Middle frontal gyrus (tissue), 1 donor: ENCODE results near the gene LMLN.
"Not testable (repeated sequence)": the region's sequence is repeated elsewhere in the genome, so short reads cannot be mapped to it uniquely, and the experiment has no call there.

ENCODE experiments used
- DNase-seq: peaks from one replicate; pipeline ENCODE4 v3.0.0-alpha.2; 2015; ENCODE audit warnings: low spot score; ENCODE audit errors: extremely low spot score

Gene LMLN

DNA sequence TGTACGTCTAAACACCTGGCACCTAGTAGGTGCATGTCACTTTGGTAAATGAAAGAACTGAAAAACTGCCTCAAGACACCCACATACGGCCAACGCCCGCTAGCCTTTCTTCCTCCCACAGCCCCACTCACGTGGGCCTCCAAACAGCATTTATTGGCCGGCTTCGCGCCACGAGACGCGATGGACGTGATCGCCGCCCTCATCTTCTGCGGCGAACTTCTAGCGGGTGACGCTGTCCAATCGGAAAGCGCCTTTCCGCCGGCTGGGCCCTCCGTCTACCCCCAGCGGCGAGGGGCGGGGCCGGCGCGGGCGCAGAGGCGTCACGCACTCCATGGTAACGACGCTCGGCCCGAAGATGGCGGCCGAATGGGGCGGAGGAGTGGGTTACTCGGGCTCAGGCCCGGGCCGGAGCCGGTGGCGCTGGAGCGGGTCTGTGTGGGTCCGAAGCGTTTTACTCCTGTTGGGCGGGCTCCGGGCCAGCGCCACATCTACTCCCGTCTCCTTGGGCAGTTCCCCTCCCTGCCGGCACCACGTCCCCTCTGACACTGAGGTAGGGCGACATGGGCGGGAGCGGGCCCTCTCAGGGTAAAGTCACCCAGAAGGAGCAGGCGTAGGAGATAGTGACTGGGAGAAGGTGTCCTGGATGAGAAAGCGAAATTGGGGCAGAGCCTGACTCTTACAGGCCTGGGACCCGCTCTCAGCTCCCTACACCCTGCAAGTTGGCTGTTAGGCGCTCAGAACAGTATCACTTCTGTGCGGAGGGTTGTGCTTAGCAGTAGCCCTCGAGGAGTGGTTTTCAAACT, at the start of gene LMLN:
Gene LMLN, plus strand, starts transcription at position 327 of the 803 bp plus-strand sequence. Its CDS starts 29 bp downstream, at position 356.
- DNase-seq, result peak; percentile 94

GRCh38 chr3:197912741-197913476, 47.1 kb upstream of the LMLN start:
- no peak for DNase-seq

DNA sequence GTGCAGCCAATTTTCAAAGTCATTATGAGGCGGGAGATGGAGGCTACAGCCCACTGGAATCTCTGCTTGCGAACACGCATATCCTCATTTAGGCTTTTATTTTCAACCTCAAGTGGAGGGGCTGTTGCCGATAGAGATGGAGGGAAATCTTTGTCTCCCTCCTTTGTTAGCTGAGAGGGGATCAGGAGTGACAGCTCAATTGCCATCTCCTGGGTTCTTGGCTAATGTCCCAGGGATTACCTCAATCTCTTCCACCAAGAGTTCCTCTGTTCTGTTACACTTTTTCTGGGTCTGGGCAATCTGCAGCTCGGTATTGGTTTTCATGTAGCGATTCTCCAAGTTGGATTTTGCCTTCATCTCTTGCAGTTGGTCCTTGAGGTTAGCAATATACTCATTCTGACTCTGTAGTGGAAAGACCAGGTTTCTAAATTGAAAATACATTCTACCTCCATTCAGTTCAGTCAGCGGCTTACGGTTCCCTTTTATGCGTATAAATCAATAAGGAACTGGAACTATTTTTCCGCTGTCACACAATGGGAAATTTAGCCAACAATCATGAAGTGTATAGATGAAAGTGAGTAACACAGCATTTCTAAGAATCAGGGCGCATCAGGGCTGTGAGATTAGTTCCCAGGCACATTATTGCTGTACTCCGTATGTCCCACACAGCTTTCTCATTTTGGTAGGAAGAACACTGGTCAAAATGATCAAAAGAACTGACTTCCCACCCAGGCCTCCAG, 46.2 kb upstream of the LMLN start:
- DNase-seq, result no peak

GRCh38 chr3:197921429-197922275, 38.4 kb upstream of the LMLN start:
- DNase-seq, result not testable (repeated sequence)

DNA sequence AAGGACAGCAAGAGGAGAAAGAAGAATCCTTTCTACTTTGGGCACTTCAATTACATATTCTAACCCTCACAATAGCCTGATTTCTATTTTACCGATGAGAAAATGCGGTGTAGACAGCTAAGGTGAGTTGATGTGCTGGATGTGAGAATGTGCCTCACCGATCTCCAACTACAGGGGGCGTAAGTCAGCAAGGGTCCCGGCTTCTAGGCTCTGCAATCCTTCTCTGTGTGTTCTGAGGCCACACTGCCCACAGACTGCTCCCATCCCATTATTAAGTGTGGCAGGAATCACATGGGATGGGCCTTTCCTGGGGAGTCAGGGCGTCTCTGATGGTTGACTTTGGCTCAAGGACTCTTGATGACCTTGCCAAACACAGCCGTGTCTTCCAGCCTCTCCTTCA, 33.6 kb upstream of the LMLN start:
- DNase-seq, result no peak

DNA sequence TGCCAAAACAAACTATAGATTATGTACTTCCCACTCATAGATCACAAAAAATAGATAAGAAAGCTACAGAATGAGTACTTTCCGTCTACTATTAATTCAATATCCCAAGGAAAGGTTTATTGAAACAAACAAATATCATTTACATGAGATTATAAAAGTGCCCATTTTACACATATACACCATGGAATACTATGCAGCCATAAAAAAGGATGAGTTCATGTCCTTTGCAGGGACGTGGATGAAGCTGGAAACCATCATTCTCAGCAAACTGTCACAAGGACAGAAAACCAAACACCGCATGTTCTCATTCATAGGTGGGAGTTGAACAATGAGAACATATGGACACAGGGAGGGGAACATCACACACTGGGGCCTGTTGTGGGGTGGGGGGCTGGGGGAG, 32.4 kb upstream of the LMLN start:
- not testable (repeated sequence) for DNase-seq

- DNase-seq, result no peak
These were observed 23.1 kb upstream of the LMLN start for GRCh38 chr3:197936819-197937384.

GRCh38 chr3:197940745-197941384, 19.2 kb upstream of the LMLN start:
- no peak for DNase-seq

DNA sequence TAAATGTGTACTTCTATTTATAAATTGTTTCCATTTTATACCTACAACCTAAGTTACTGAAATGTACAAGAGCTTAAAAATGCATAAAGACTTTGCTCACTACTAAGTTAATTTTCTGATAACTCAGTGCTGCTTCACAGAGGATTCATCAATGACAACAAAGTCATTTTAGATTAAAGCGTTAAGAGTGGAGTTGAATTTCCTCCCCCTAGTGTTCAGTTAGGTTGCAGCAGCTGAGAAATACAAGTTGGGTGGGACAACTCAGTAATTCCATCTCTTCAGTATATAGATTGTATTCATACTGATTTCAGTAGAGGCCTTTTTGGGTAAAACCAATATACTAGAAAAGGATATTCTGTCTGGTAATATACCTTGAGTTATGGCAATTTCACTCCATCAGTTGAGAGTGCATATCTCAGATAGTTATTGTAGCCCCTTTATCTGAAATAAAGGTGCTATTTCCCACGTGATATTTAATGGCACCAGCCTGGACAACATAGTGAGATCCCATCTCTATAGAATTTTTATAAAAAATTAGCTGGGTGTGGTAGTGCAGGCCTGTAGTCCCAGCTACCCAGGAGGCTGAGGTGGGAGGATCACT, 17.0 kb upstream of the LMLN start:
- DNase-seq, result no peak

- no peak for DNase-seq
These were observed 10.7 kb upstream of the LMLN start for GRCh38 chr3:197949191-197949777.

DNA sequence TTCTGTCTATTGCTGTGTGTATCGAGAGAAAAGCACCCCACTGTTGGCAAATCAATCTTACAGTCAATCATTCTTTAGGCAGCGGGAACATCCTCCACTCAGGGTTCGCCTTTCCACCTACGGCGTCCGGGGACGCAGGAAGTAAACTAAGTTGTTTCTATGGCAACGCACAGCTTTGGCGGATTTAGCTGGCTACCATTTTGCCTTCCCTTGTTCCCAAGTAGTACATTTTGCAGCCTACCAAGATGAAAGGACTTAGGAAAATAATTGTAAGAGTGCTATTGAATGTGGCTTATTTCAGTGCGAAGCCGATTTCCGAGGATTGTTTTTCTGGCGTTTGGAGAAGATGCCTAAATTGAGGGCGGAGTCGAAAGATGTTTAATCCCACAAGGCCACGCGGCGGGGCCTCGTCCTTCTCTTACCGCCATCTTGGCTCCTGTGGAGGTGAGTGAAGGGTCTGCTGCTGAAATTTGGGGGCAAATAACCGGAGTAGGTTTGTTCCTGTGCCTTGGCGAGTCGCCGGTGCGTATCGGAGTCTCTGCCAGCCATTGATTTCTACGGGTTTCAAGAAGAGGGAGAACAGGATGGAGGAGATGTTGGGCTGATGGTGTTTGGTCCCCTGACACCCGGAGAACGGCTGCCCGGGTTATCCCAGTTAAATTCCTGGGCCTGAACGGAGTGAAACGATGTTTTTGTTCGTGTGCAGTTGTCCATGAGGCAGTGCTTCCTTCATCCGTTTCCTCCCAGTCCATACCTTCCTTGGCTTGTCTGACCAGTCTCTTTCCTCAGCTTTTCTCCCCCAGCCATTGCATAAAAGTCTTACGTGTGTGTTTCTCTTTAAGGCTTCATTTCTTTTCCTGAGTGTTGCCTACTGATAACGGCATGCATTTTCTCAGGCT, 10.0 kb upstream of the LMLN start, which contains the start of gene RPL35A:
Gene RPL35A, plus strand, starts transcription at position 413 of the 899 bp plus-strand sequence. CDS start 778 bp downstream, outside the sequence.
- DNase-seq, result peak; percentile 83

DNA sequence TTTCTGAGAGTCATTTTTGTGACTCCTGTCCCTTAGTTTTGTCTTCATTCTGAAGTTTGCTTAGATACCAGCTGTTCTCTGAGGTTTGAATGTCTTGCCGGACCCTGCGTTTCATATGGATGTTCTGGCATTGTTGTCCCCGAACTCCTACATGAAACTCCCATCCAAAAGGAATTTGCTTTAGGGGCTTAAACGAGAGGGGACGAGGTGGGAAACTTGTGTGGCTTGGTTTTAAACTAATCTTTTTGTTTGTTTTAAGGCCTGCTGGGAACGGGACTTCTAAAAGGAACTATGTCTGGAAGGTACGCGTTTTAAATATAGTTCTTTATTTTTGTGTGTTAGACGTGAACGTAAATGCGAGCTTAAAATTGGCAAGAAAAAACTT, 9.3 kb upstream of the LMLN start:
- DNase-seq, result no peak

GRCh38 chr3:197951392-197951990, 8.5 kb upstream of the LMLN start:
- DNase-seq, result no peak

- DNase-seq, result no peak
These were observed 7.6 kb upstream of the LMLN start for GRCh38 chr3:197952440-197952839.

- DNase-seq, result no peak
These were observed 6.7 kb upstream of the LMLN start for GRCh38 chr3:197953325-197953724.

- no peak for DNase-seq
These were observed 6.1 kb upstream of the LMLN start for GRCh38 chr3:197953881-197954280.

GRCh38 chr3:197955892-197956477, 4.0 kb upstream of the LMLN start:
- DNase-seq, result no peak

- no peak for DNase-seq
These were observed 3.4 kb upstream of the LMLN start for GRCh38 chr3:197956626-197956988.
